ENCODE measurements around the gene MED9. TPM values are rescaled to one million over a fixed set of nuclear protein-coding genes. Genes with fewer than 3 reads are reported as not detected.

Gene MED9
- total RNA-seq, 4 donors from 2014 or later, result 6.5 to 16.6 (median 13.5) TPM

- no peak for TF ChIP-seq CTCF (IDR thresholded peaks at IDR 0.05; ENCODE audit: low read depth)
Observed at GRCh38 chr17:17496189-17497064, 19.6 kb downstream of the MED9 start, which contains the start of gene RASD1. TSS of gene RASD1 (minus strand) at chr17:17496395. CDS start at chr17:17496181, 214 bp downstream.

GRCh38 chr17:17497065-17497844 lies 20.5 kb downstream of the MED9 start:
- no peak for TF ChIP-seq CTCF (IDR thresholded peaks at IDR 0.05; ENCODE audit: low read depth)

- TF ChIP-seq CTCF (IDR thresholded peaks at IDR 0.05; ENCODE audit: low read depth), result no peak
Observed at GRCh38 chr17:17497845-17498520, 21.2 kb downstream of the MED9 start.

- TF ChIP-seq CTCF (IDR thresholded peaks at IDR 0.05; ENCODE audit: low read depth), result no peak
Observed at GRCh38 chr17:17498606-17499301, 22.0 kb downstream of the MED9 start.

- TF ChIP-seq CTCF (IDR thresholded peaks at IDR 0.05; ENCODE audit: low read depth), result no peak
Observed at GRCh38 chr17:17499402-17500145, 22.8 kb downstream of the MED9 start.

GRCh38 chr17:17500999-17501605 lies 24.3 kb downstream of the MED9 start:
- no peak for TF ChIP-seq CTCF (IDR thresholded peaks at IDR 0.05; ENCODE audit: low read depth)

Data from subcutaneous adipose tissue (tissue), 4 donors.